Tibial artery (tissue), 4 donors: ENCODE measurements around the gene KLRC1.
"Not testable (repeated sequence)": the region's sequence is repeated elsewhere in the genome, so short reads cannot be mapped to it uniquely, and the experiment has no call there.

Source experiments
- DNase-seq, 2 donors: peaks; one replicate each; pipeline ENCODE4 v3.0.0-alpha.2; 2019
- H3K27ac ChIP-seq, 2 donors: fragments of 200-600 bp; sonication (generic) in 1 of 2; 1 replicate in 1 of 2; 2 replicates in 1 of 2; pipeline ENCODE4 v1.5.1; 2018 to 2019; ENCODE audit warnings: mild to moderate bottlenecking in 1 of 2
- H3K27me3 ChIP-seq, 2 donors: fragments of 200-600 bp; sonication (generic) in 1 of 2; one replicate each; pipeline versions ENCODE4 v1.5.1 to v1.6.0; 2016 to 2019
- H3K36me3 ChIP-seq, 3 donors: fragments of 200-600 bp; sonication (generic) in 2 of 3; one replicate each; pipeline ENCODE4 v1.5.1; 2016 to 2019; ENCODE audit warnings: mild to moderate bottlenecking in 2 of 3
- H3K4me1 ChIP-seq, 4 donors: fragments of 200-600 bp; sonication (generic) in 2 of 4; 1 replicate in 3 of 4; 2 replicates in 1 of 4; pipeline ENCODE4 v1.5.1; 2016 to 2019
- H3K4me3 ChIP-seq, 2 donors: fragments of 200-600 bp; sonication (generic) in 1 of 2; 1 replicate in 1 of 2; 2 replicates in 1 of 2; pipeline ENCODE4 v1.5.1; 2018 to 2019; ENCODE audit warnings: mild to moderate bottlenecking in 2 of 2
- H3K9me3 ChIP-seq, 3 donors: fragments of 200-600 bp; sonication (generic) in 1 of 3; one replicate each; pipeline ENCODE4 v1.5.1; 2016 to 2019
- CTCF ChIP-seq, 2 experiments: fragments of 200-600 bp in 1 of 2; fragments of 450-650 bp in 1 of 2; IDR thresholded peaks; one replicate each; pipeline ENCODE4 v1.5.1; 2017 to 2019; ENCODE audit warnings: antibody characterized with exemption in 2 of 2, mild to moderate bottlenecking in 1 of 2, moderate library complexity in 1 of 2
- intact Hi-C: fragments of 100-400 bp; cut with DNase I; formaldehyde crosslinking; loops from one replicate; pipeline ENCODE4 v1.15.0; 2023; ENCODE audit warnings: low total_unique reads

Gene KLRC1

GRCh38 chr12:10398168-10398567 is 55.0 kb downstream of the KLRC1 start:
- Histone ChIP-seq H3K27ac (no peak overlapping the region), H3K9me3 (no peaks in the 10 kb centered on the region), H3K4me1 (no peaks in the 10 kb centered on the region), H3K36me3 (no peaks in the 10 kb centered on the region), H3K27me3 (no peaks in the 10 kb centered on the region), H3K4me3 (no peak overlapping the region)
- TF ChIP-seq CTCF (IDR thresholded peaks at IDR 0.05): no peak
- no peak for DNase-seq
- intact Hi-C loops: no loop called here

- Histone ChIP-seq H3K27me3 (no peaks in the 10 kb centered on the region), H3K4me1 (peaks cover 0 to 3% (median 0%) of the 10 kb centered on the region in 4 donors), H3K9me3 (no peaks in the 10 kb centered on the region), H3K4me3 (no peak overlapping the region), H3K36me3 (no peaks in the 10 kb centered on the region), H3K27ac (no peak overlapping the region)
- no peak for DNase-seq
- TF ChIP-seq CTCF (IDR thresholded peaks at IDR 0.05): no peak
- intact Hi-C loops: no loop called here
Measured at GRCh38 chr12:10397296-10397695, 55.9 kb downstream of the KLRC1 start.

GRCh38 chr12:10396176-10396575 is 57.0 kb downstream of the KLRC1 start:
- H3K9me3 ChIP-seq, H3K27ac ChIP-seq, H3K4me3 ChIP-seq, intact Hi-C loops, H3K36me3 ChIP-seq, H3K27me3 ChIP-seq, DNase-seq, H3K4me1 ChIP-seq: not testable (repeated sequence)
